HCT116 (cell line): Measurements from ENCODE around the gene CDON. TPM values are rescaled to one million over a fixed set of nuclear protein-coding genes. Genes with fewer than 3 reads are reported as not detected.

Experiments used
- ATAC-seq: fragments of 200-7000 bp; cut with Tn5 transposase; 2 replicates; pipeline ENCODE4 v1.9.1; 2020; ENCODE audit warnings: mild to moderate bottlenecking, moderate library complexity
- BruUV-seq: library from RNA; stranded (reverse); fragments of 400-500 nt; replicated peaks from 2 replicates; lab custom pipeline; 2021; lab: Mats Ljungman, UMichigan
- CTCF ChIA-PET: fragments of 300-600 bp; sonication (Branson Sonifier 250); formaldehyde crosslinking; loops from one replicate; lab custom pipeline; 2021; ENCODE audit warnings: antibody characterized with exemption; lab: Charles Lee
- POLR2A ChIA-PET: fragments of 300-600, 350-600 bp; sonication (Branson Sonifier 250); formaldehyde crosslinking; loops from one replicate; lab custom pipeline; 2021; ENCODE audit warnings: antibody characterized with exemption; lab: Charles Lee
- RAD21 ChIA-PET, 2 experiments: fragments of 300-600 bp; sonication (Branson Sonifier 250); formaldehyde crosslinking; loops; one replicate each; lab custom pipeline; 2023; ENCODE audit warnings: low total read pairs in 2 of 2; ENCODE audit not compliant: uncharacterized antibody in 2 of 2, unreplicated experiment in 2 of 2, low non-redundant PET in 1 of 2; lab: Charles Lee
- DNase-seq: peaks from one replicate; pipeline ENCODE4 v3.0.0-alpha.2; 2010; ENCODE audit warnings: low read depth, low spot score
- H2AFZ ChIP-seq: fragments of 200-600 bp; shearing (Covaris generic), sonication (generic); 2 replicates; pipeline ENCODE4 v1.6.1; 2017; ENCODE audit warnings: low read depth, mixed run types, mixed read lengths, antibody characterized with exemption, low read length; ENCODE audit not compliant: poor library complexity, severe bottlenecking
- H3K27ac ChIP-seq: 2 replicates; pipeline ENCODE4 v1.5.1; 2012; ENCODE audit warnings: low read depth, low read length
- H3K27me3 ChIP-seq: fragments of 200-600 bp; sonication (generic); 2 replicates; pipeline ENCODE4 v1.6.1; 2016; ENCODE audit warnings: mixed run types, low read length, mixed read lengths; ENCODE audit not compliant: insufficient read depth
- H3K36me3 ChIP-seq, 2 experiments: fragments of 200-500 bp in 1 of 2; fragments of 200-600 bp in 1 of 2; sonication (Bioruptor generic) in 1 of 2; sonication (generic) in 1 of 2; 2 replicates each; pipeline versions ENCODE4 v1.5.1 to v1.6.1; 2014 to 2016; ENCODE audit warnings: low read length in 2 of 2, inconsistent platforms in 1 of 2, mixed read lengths in 1 of 2, mixed run types in 1 of 2; ENCODE audit not compliant: insufficient read depth in 2 of 2, control insufficient read depth in 1 of 2
- H3K4me1 ChIP-seq, 2 experiments: fragments of 200-600 bp in 1 of 2; sonication (generic) in 1 of 2; 2 replicates each; pipeline versions ENCODE4 v1.5.1 to v1.6.1; 2012 to 2017; ENCODE audit warnings: low read length in 2 of 2, inconsistent platforms in 1 of 2, mild to moderate bottlenecking in 1 of 2, mixed read lengths in 1 of 2, mixed run types in 1 of 2, moderate library complexity in 1 of 2; ENCODE audit not compliant: insufficient read depth in 2 of 2, control insufficient read depth in 1 of 2
- H3K4me2 ChIP-seq: fragments of 200-600 bp; sonication (generic); 2 replicates; pipeline ENCODE4 v1.6.1; 2017; ENCODE audit warnings: mixed run types, low read length, mixed read lengths
- H3K4me3 ChIP-seq, 2 experiments: fragments of 200-600 bp in 1 of 2; sonication (generic) in 1 of 2; replicated peaks in 1 of 2; 2 replicates each; pipeline ENCODE4 v1.5.1; 2011 to 2016; ENCODE audit warnings: low read length in 2 of 2, control low read depth in 1 of 2, low read depth in 1 of 2, mild to moderate bottlenecking in 1 of 2, mixed read lengths in 1 of 2, mixed run types in 1 of 2
- H3K79me2 ChIP-seq: fragments of 200-600 bp; sonication (generic); 2 replicates; pipeline ENCODE4 v1.6.1; 2017; ENCODE audit warnings: mild to moderate bottlenecking, mixed run types, low read length, moderate library complexity, mixed read lengths; ENCODE audit not compliant: insufficient read depth
- H3K9ac ChIP-seq: fragments of 200-600 bp; sonication (generic); 2 replicates; pipeline ENCODE4 v1.6.1; 2016; ENCODE audit warnings: low read length, mixed read lengths
- H3K9me2 ChIP-seq: fragments of 200-600 bp; sonication (generic), shearing (Covaris generic); 2 replicates; pipeline ENCODE4 v1.6.1; 2017; ENCODE audit warnings: mixed run types, mild to moderate bottlenecking, moderate library complexity; ENCODE audit not compliant: insufficient read depth
- H3K9me3 ChIP-seq, 2 experiments: fragments of 200-500 bp in 1 of 2; fragments of 200-600 bp in 1 of 2; sonication (Bioruptor generic) in 1 of 2; sonication (generic) in 1 of 2; 2 replicates each; pipeline ENCODE4 v1.6.1; 2014 to 2017; ENCODE audit warnings: low read length in 2 of 2, mixed read lengths in 2 of 2, inconsistent platforms in 1 of 2, low read depth in 1 of 2, mild to moderate bottlenecking in 1 of 2, mixed run types in 1 of 2, moderate library complexity in 1 of 2; ENCODE audit not compliant: control insufficient read depth in 1 of 2, insufficient read depth in 1 of 2
- H4K20me1 ChIP-seq: fragments of 200-600 bp; sonication (generic), shearing (Covaris generic); 2 replicates; pipeline ENCODE4 v1.6.1; 2017; ENCODE audit warnings: mixed run types, mild to moderate bottlenecking, moderate library complexity; ENCODE audit not compliant: insufficient read depth
- CBX3 ChIP-seq: IDR thresholded peaks from 2 replicates; pipeline ENCODE4 v1.6.1; 2012; ENCODE audit warnings: low read depth
- CTCF ChIP-seq, 3 experiments: fragments of 200-600 bp in 1 of 3; sonication (generic) in 1 of 3; IDR thresholded peaks in 2 of 3; conservative IDR thresholded peaks in 1 of 3; 2 replicates each; pipeline ENCODE4 v1.5.1; 2012 to 2017; ENCODE audit warnings: low read depth in 2 of 3, low read length in 2 of 3, antibody characterized with exemption in 1 of 3, borderline replicate concordance in 1 of 3, control low read depth in 1 of 3, mild to moderate bottlenecking in 1 of 3, mixed read lengths in 1 of 3, mixed run types in 1 of 3, moderate library complexity in 1 of 3; ENCODE audit not compliant: insufficient read depth in 1 of 3
- EZH2phosphoT487 ChIP-seq: fragments of 200-600 bp; IDR thresholded peaks from 2 replicates; pipeline ENCODE4 v1.6.1; 2018; ENCODE audit warnings: antibody characterized with exemption, borderline replicate concordance
- FOSL1 ChIP-seq: IDR thresholded peaks from 2 replicates; pipeline ENCODE4 v1.6.1; 2012; ENCODE audit warnings: low read depth
- RAD21 ChIP-seq: IDR thresholded peaks from 2 replicates; pipeline ENCODE4 v1.6.1; 2012; ENCODE audit warnings: low read depth, mild to moderate bottlenecking
- SP1 ChIP-seq: IDR thresholded peaks from 2 replicates; pipeline ENCODE4 v1.6.1; 2012; ENCODE audit warnings: low read depth
- SRF ChIP-seq: IDR thresholded peaks from 2 replicates; pipeline ENCODE4 v1.6.1; 2012; ENCODE audit warnings: low read depth
- TCF7L2 ChIP-seq: IDR thresholded peaks from 2 replicates; pipeline ENCODE4 v1.7.0; 2011; ENCODE audit warnings: borderline replicate concordance, inconsistent platforms; ENCODE audit not compliant: insufficient read depth, insufficient read length; ENCODE audit errors: extremely low read depth
- ZNF274 ChIP-seq: fragments of 200-500 bp; sonication (Bioruptor generic); IDR thresholded peaks from 2 replicates; pipeline ENCODE4 v1.6.1; 2014; ENCODE audit warnings: mild to moderate bottlenecking, low read depth, low read length, inconsistent platforms
- intact Hi-C: fragments of 100-400 bp; cut with micrococcal nuclease; formaldehyde crosslinking; loops from 2 replicates; pipeline ENCODE4 v1.10.0; 2022
- total RNA-seq: library from RNA; stranded (reverse); gene quantifications from one replicate; pipeline ENCODE4 v1.2.1, GENCODE V29; 2021; ENCODE audit not compliant: unreplicated experiment

Gene CDON
- total RNA-seq, 1 experiment from 2014 or later = 16.9 TPM

- no peaks in the 10 kb centered on the region for H3K79me2 ChIP-seq
- TF ChIP-seq CTCF (IDR thresholded peaks at IDR 0.05 in 2 of 3, conservative IDR thresholded peaks at IDR 0.05 in 1 of 3; ENCODE audit: borderline replicate concordance in 1 of 3, insufficient read depth in 1 of 3, low read depth in 2 of 3, low read length in 2 of 3) = no peak
- TF ChIP-seq SRF = no peak
- TF ChIP-seq ZNF274 = no peak
- TF ChIP-seq FOSL1 = no peak
- no peak for TF ChIP-seq SP1
- TF ChIP-seq CBX3 = no peak
- TF ChIP-seq EZH2phosphoT487 = no peak
- no peak for TF ChIP-seq RAD21
- TF ChIP-seq TCF7L2 = no peak
- no peak for DNase-seq
- no peaks in the 10 kb centered on the region for H3K36me3 ChIP-seq
- H3K4me1 ChIP-seq = peaks cover 0 to 4% of the 10 kb centered on the region in 2 experiments; a peak in 1 of 4 replicates
- no peak overlapping the region for H3K27ac ChIP-seq
- no peaks in the 10 kb centered on the region for H3K27me3 ChIP-seq
- no peak overlapping the region for H3K4me2 ChIP-seq
- POLR2A ChIA-PET = no interaction called here
- intact Hi-C loops = no loop called here
- CTCF ChIA-PET = no interaction called here
- H4K20me1 ChIP-seq = no peaks in the 10 kb centered on the region
- no peak for ATAC-seq
- no peak overlapping the region for H3K9ac ChIP-seq
- H3K9me2 ChIP-seq = no peaks in the 10 kb centered on the region
- no TSS peak for BruUV-seq
- H2AFZ ChIP-seq = no peak overlapping the region
- no peaks in the 10 kb centered on the region for H3K9me3 ChIP-seq
- no peak overlapping the region for H3K4me3 ChIP-seq
- RAD21 ChIA-PET = no interaction called here
Observed at GRCh38 chr11:126101930-126102283, 39.2 kb upstream of the CDON start.
